Measurements from ENCODE around the gene TIGD7.
"Not testable (repeated sequence)": the region's sequence is repeated elsewhere in the genome, so short reads cannot be mapped to it uniquely, and the experiment has no call there.

TIGD7 gene

GRCh38 chr16:3282730-3283542 lies 22.3 kb downstream of the TIGD7 start, which contains the start of gene ZNF263:
ZNF263 (plus strand) TSS chr16:3283491; CDS start chr16:3283819, 328 bp downstream.
- peak; percentile 86 for DNase-seq (ENCODE audit: low read depth)

- peak; percentile 10 for DNase-seq (ENCODE audit: low read depth)
Measured at GRCh38 chr16:3282103-3282729, 23.0 kb downstream of the TIGD7 start.

DNA sequence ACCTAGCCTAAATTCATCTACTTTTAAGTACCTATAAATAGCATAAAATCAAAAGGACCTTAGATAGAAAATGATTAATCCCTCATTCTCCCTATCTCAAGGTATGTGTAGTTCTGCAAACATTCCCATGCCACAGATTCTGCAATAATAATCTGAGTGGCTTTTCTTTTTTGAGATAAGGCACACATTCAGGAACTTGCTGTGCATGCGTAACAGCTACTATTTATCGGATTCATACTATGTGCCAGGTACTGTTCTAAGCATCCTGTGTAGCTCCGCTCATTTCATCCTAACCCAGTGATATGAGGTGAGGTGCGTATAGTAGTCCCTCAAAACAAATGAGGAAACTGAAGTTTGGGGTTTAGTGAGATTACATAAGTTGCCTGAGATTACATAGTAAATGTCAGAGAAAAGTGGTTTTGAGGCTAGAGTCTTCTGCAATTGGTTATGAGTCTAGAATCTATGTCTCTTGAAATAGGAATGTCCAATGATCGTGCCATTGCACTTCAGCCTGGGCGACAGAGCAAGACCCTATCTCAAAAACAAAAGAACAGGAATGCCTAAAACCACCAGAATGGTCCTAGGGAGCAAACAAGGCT lies 23.9 kb downstream of the TIGD7 start:
- DNase-seq (ENCODE audit: low read depth) = no peak

GRCh38 chr16:3276679-3277078 lies 28.6 kb downstream of the TIGD7 start:
- no peak for DNase-seq (ENCODE audit: low read depth)

GRCh38 chr16:3274947-3275346 lies 30.3 kb downstream of the TIGD7 start:
- DNase-seq (ENCODE audit: low read depth) = no peak

GRCh38 chr16:3274490-3274889 lies 30.7 kb downstream of the TIGD7 start:
- no peak for DNase-seq (ENCODE audit: low read depth)

GRCh38 chr16:3271281-3271680 lies 33.9 kb downstream of the TIGD7 start:
- not testable (repeated sequence) for DNase-seq (ENCODE audit: low read depth)

DNA sequence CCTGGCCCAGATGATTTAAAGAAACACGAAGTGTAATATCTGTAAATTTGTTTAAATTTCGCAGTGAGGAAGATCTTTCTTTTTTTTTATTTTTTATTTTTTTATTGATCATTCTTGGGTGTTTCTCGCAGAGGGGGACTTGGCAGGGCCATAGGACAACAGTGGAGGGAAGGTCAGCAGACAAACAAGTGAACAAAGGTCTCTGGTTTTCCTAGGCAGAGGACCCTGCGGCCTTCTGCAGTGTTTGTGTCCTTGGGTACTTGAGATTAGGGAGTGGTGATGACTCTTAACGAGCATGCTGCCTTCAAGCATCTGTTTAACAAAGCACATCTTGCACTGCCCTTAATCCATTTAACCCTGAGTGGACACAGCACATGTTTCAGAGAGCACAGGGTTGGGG lies 34.5 kb downstream of the TIGD7 start:
- DNase-seq (ENCODE audit: low read depth) = not testable (repeated sequence)

- DNase-seq (ENCODE audit: low read depth) = no peak
Measured at GRCh38 chr16:3268294-3268693, 36.9 kb downstream of the TIGD7 start.

GRCh38 chr16:3266873-3267537 lies 38.2 kb downstream of the TIGD7 start:
- no peak for DNase-seq (ENCODE audit: low read depth)

DNA sequence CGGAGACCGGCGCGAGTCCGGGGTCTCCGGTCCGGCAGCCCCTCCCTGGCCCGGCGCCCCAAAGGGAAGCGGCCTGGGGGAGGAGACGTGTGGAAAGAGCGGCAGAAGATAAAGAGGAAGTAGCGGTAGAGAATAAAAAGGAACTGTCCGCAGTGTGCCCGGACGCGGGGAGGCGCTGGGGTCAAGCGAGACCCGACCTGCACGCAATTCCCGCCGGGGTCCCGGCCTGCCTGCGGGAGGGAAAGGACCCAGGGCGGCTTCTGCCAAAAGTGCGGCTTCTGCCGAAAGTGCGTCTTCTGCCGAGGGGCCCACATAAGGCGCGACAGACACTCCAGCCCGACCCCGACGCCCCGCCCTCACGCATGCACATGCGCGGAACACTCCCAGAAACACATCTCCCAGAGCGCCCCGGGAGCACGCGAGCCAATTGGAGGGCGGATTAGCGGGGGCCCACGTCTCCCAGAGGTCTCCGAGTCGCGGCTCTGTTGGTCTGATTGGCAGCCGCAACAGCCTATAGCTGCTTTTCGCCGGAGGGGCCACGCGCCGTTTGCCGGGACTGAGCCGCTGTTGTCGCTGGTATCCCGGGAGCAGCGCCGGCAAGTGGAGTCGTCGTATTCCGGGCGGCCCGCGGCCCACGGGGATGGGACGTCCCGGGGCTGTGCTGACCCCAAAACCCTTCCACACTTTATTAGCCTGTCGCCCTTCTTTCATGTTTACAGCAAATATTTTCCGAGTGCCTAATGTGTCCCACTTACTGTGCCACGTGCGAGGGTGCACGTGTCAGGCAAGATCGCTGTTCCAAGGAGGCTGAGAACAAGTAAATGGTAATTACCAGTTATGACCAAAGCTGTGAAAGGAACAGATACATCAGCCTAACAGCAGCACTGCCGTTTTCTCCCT lies 40.8 kb downstream of the TIGD7 start:
- DNase-seq (ENCODE audit: low read depth) = peak; percentile 94

- DNase-seq (ENCODE audit: low read depth) = no peak
Measured at GRCh38 chr16:3262517-3262916, 42.7 kb downstream of the TIGD7 start.

DNA sequence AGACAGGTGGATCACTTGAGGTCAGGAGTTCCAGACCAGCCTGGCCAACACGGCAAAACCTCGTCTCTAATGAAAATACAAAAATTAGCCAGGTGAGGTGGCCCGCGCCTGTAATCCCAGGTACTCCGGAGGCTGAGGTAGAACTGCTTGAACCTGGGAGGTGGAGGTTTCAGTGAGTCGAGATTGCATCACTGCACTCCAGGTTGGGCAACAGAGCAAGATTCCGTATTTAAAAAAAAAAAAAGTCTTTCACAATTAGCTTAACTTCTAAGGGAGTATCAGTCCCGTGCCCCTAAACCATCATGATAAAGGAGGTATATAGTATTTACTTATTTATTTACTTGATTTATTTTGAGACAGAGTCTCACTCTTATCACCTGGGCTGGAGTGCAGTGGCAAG lies 45.4 kb downstream of the TIGD7 start:
- no peak for DNase-seq (ENCODE audit: low read depth)

- no peak for DNase-seq (ENCODE audit: low read depth)
Measured at GRCh38 chr16:3256866-3257465, 48.3 kb downstream of the TIGD7 start.

GRCh38 chr16:3256146-3256865 lies 48.9 kb downstream of the TIGD7 start, which contains the start of gene MEFV:
MEFV (minus strand) TSS chr16:3256633; CDS start chr16:3256587, 46 bp downstream.
- DNase-seq (ENCODE audit: low read depth) = no peak

DNA sequence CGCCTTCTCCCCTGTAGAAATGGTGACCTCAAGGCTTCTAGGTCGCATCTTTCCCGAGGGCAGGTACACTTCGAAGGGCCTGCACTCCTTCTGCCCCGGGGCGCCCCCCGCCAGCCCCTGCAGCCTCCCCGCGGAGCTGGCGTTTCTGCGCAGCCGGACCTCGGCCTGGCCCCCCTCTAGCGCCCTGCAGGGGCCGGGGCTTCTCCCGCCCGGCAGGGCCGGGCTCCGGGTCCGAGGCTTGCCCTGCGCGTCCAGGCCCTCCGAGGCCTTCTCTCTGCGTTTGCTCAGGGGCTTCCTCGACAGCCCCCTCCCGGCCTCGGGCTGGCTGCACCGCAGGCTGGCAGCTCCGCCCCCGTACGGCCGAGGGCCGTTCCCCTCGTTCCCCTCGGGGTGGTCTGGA lies 50.9 kb downstream of the TIGD7 start:
- no peak for DNase-seq (ENCODE audit: low read depth)

DNA sequence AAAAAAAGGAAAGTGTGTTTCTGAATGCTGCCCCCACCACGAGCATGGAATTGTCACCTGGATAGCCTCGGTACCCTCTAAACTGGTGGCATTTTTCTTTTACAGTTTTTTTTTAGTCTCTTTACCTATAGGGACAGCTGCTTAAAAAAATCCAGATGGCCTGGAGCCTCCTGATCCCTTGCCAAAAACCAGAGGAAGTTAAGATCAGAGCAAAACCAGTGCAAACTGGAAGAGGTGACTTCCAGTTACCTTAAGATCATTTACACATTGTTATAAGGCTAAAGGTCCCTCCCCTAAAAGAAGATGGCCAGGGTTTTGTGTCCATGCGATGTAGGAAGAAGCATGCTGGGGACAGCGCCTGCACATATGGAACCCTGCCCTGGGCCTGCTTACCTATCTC lies 52.3 kb downstream of the TIGD7 start:
- DNase-seq (ENCODE audit: low read depth) = no peak

DNA sequence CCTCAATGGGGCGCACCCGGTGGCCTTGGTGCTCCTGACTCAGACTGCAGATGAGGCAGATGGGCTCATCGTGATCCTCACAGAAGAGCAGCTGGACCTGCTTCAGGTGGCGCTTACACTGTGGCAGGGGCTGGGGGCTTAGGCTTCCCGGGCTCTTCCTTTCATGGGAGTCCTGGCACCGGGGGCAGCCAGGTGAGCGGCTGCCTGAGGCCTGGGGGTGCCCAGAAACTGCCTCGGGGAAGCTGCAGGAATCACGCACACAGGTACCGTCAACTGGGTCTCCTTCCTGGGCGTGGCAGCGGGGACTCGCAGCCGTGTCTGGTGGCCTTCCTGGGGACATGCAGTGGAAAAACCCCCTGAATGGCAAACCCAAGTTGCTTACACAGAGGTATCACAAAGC lies 55.8 kb downstream of the TIGD7 start:
- DNase-seq (ENCODE audit: low read depth) = no peak

DNA sequence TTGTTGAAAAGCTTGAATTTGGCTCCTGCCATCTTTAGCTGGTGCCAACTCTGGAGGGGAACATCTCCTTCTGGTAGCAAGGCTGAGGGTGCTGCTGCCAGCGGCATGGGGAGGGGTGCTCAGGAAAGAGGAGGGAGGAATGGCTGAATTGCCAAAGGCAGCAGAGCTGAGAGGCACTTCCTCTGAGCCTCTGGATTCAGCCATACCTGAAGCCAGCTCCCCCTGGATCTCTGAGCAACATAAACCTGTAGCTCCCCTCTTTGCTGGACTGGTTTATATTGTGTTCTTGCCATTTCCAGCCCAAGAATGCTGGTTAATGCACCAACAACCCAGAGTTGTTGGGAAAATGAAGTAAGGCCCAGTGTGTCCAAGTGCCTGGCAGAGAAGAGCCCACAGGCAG lies 56.2 kb downstream of the TIGD7 start:
- no peak for DNase-seq (ENCODE audit: low read depth)
